Epidermal melanocyte (primary cell): Measurements from ENCODE around the gene PCGF5.
"Not testable (repeated sequence)": the region's sequence is repeated elsewhere in the genome, so short reads cannot be mapped to it uniquely, and the experiment has no call there.

Experiments
- DNase-seq: peaks from one replicate; pipeline ENCODE4 v3.0.0; 2011; ENCODE audit warnings: low spot score; ENCODE audit not compliant: insufficient read length

Gene PCGF5

GRCh38 chr10:91323293-91323905 is 102.9 kb downstream of the PCGF5 start:
- not testable (repeated sequence) for DNase-seq

GRCh38 chr10:91328320-91328984 is 108.0 kb downstream of the PCGF5 start:
- no peak for DNase-seq
